ENCODE results near the gene CDKN2B-AS1.

Gene CDKN2B-AS1

GRCh38 chr9:22157276-22157675 lies 162.7 kb downstream of the CDKN2B-AS1 start:
- DNase-seq (ENCODE audit: low read depth) = no peak

- DNase-seq (ENCODE audit: low read depth) = no peak
Measured at GRCh38 chr9:22157828-22158227, 163.2 kb downstream of the CDKN2B-AS1 start.

GRCh38 chr9:22158271-22158670 lies 163.7 kb downstream of the CDKN2B-AS1 start:
- no peak for DNase-seq (ENCODE audit: low read depth)

- no peak for DNase-seq (ENCODE audit: low read depth)
Measured at GRCh38 chr9:22158927-22159346, 164.3 kb downstream of the CDKN2B-AS1 start.

GRCh38 chr9:22159586-22159985 lies 165.0 kb downstream of the CDKN2B-AS1 start:
- no peak for DNase-seq (ENCODE audit: low read depth)

- no peak for DNase-seq (ENCODE audit: low read depth)
Measured at GRCh38 chr9:22160221-22160620, 165.6 kb downstream of the CDKN2B-AS1 start.

GRCh38 chr9:22165144-22165543 lies 170.6 kb downstream of the CDKN2B-AS1 start:
- DNase-seq (ENCODE audit: low read depth) = peak; percentile 44

GRCh38 chr9:22169243-22169642 lies 174.7 kb downstream of the CDKN2B-AS1 start:
- no peak for DNase-seq (ENCODE audit: low read depth)

GRCh38 chr9:22169727-22170503 lies 175.3 kb downstream of the CDKN2B-AS1 start:
- peak; percentile 54 for DNase-seq (ENCODE audit: low read depth)
